Dendritic cell treated with granulocyte-macrophage colony-stimulating factor and Interleukin-4, amounts not matched to agents 40 ng/mL and 50 ng/mL, for 4 days (primary cell): ENCODE data around the gene KDM5B.
"Not testable (repeated sequence)": the region's sequence is repeated elsewhere in the genome, so short reads cannot be mapped to it uniquely, and the experiment has no call there.

ENCODE experiments used
- H3K27ac Mint-ChIP-seq: one replicate; pipeline ENCODE4 v1.8.0; 2022; ENCODE audit warnings: mild to moderate bottlenecking, mixed read lengths
- H3K27me3 Mint-ChIP-seq: one replicate; pipeline ENCODE4 v1.8.0; 2022; ENCODE audit warnings: mild to moderate bottlenecking, mixed read lengths
- H3K36me3 Mint-ChIP-seq: one replicate; pipeline ENCODE4 v1.8.0; 2022; ENCODE audit warnings: low read depth, mixed read lengths
- H3K4me1 Mint-ChIP-seq: one replicate; pipeline ENCODE4 v1.8.0; 2022; ENCODE audit warnings: low read depth, mixed read lengths
- H3K4me3 Mint-ChIP-seq: one replicate; pipeline ENCODE4 v1.8.0; 2022; ENCODE audit warnings: mild to moderate bottlenecking, moderate library complexity, mixed read lengths
- H3K9me3 Mint-ChIP-seq: one replicate; pipeline ENCODE4 v1.8.0; 2022; ENCODE audit warnings: mixed read lengths
- intact Hi-C: fragments of 100-400 bp; cut with micrococcal nuclease; formaldehyde crosslinking; loops from one replicate; pipeline ENCODE4 v1.15.0; 2022

KDM5B gene

GRCh38 chr1:202806845-202807450, 1.3 kb downstream of the KDM5B start:
- peak overlapping the region; percentile 83 for H3K4me3 Mint-ChIP-seq
- no peaks in the 10 kb centered on the region for H3K9me3 Mint-ChIP-seq
- intact Hi-C loops = no loop called here
- H3K4me1 Mint-ChIP-seq = peaks cover 47% of the 10 kb centered on the region
- H3K36me3 Mint-ChIP-seq = peaks cover 6% of the 10 kb centered on the region
- peaks cover 12% of the 10 kb centered on the region for H3K27me3 Mint-ChIP-seq
- H3K27ac Mint-ChIP-seq = peak overlapping the region; percentile 79

- peaks cover 4% of the 10 kb centered on the region for H3K27me3 Mint-ChIP-seq
- peak overlapping the region; percentile 79 for H3K27ac Mint-ChIP-seq
- peaks cover 6% of the 10 kb centered on the region for H3K36me3 Mint-ChIP-seq
- peak overlapping the region; percentile 83 for H3K4me3 Mint-ChIP-seq
- H3K4me1 Mint-ChIP-seq = peaks cover 39% of the 10 kb centered on the region
- intact Hi-C loops = no loop called here
- no peaks in the 10 kb centered on the region for H3K9me3 Mint-ChIP-seq
Observed at GRCh38 chr1:202805886-202806844, 2.1 kb downstream of the KDM5B start.

- H3K9me3 Mint-ChIP-seq = no peaks in the 10 kb centered on the region
- H3K4me3 Mint-ChIP-seq = no peak overlapping the region
- H3K27ac Mint-ChIP-seq = no peak overlapping the region
- peaks cover 6% of the 10 kb centered on the region for H3K36me3 Mint-ChIP-seq
- intact Hi-C loops = no loop called here
- peaks cover 45% of the 10 kb centered on the region for H3K4me1 Mint-ChIP-seq
- H3K27me3 Mint-ChIP-seq = peaks cover 1% of the 10 kb centered on the region
Observed at GRCh38 chr1:202804126-202804525, 4.1 kb downstream of the KDM5B start.

- Mint-ChIP-seq H3K27me3 (no peaks in the 10 kb centered on the region), H3K36me3 (peaks cover 6% of the 10 kb centered on the region), H3K4me1 (peaks cover 37% of the 10 kb centered on the region), H3K9me3 (no peaks in the 10 kb centered on the region), H3K4me3 (no peak overlapping the region), H3K27ac (peak overlapping the region; percentile 20)
- intact Hi-C loops = no loop called here
Observed at GRCh38 chr1:202802998-202803932, 5.0 kb downstream of the KDM5B start.

GRCh38 chr1:202802034-202802433, 6.2 kb downstream of the KDM5B start:
- intact Hi-C loops = no loop called here
- Mint-ChIP-seq H3K4me1 (peaks cover 46% of the 10 kb centered on the region), H3K27me3 (no peaks in the 10 kb centered on the region), H3K9me3 (no peaks in the 10 kb centered on the region), H3K4me3 (no peak overlapping the region), H3K36me3 (peaks cover 5% of the 10 kb centered on the region), H3K27ac (no peak overlapping the region)

GRCh38 chr1:202801175-202801574, 7.0 kb downstream of the KDM5B start:
- Mint-ChIP-seq H3K27ac (no peak overlapping the region), H3K27me3 (no peaks in the 10 kb centered on the region), H3K4me3 (no peak overlapping the region), H3K4me1 (peaks cover 42% of the 10 kb centered on the region), H3K9me3 (no peaks in the 10 kb centered on the region), H3K36me3 (peaks cover 6% of the 10 kb centered on the region)
- intact Hi-C loops = no loop called here

- Mint-ChIP-seq H3K27ac (no peak overlapping the region), H3K27me3 (no peaks in the 10 kb centered on the region), H3K4me3 (no peak overlapping the region), H3K36me3 (peaks cover 6% of the 10 kb centered on the region), H3K4me1 (peaks cover 41% of the 10 kb centered on the region), H3K9me3 (no peaks in the 10 kb centered on the region)
- intact Hi-C loops = no loop called here
Observed at GRCh38 chr1:202800742-202801141, 7.5 kb downstream of the KDM5B start.

- Mint-ChIP-seq H3K27ac (no peak overlapping the region), H3K4me1 (peaks cover 39% of the 10 kb centered on the region), H3K9me3 (no peaks in the 10 kb centered on the region), H3K27me3 (no peaks in the 10 kb centered on the region), H3K36me3 (peaks cover 6% of the 10 kb centered on the region), H3K4me3 (no peak overlapping the region)
- intact Hi-C loops = no loop called here
Observed at GRCh38 chr1:202798792-202799331, 9.4 kb downstream of the KDM5B start.

- intact Hi-C loops = no loop called here
- no peak overlapping the region for H3K4me3 Mint-ChIP-seq
- no peaks in the 10 kb centered on the region for H3K27me3 Mint-ChIP-seq
Observed at GRCh38 chr1:202798260-202798659, 10.0 kb downstream of the KDM5B start.

GRCh38 chr1:202796670-202797069, 11.6 kb downstream of the KDM5B start:
- Mint-ChIP-seq H3K4me1 (peaks cover 27% of the 10 kb centered on the region), H3K4me3 (no peak overlapping the region), H3K27ac (no peak overlapping the region), H3K27me3 (no peaks in the 10 kb centered on the region), H3K36me3 (peaks cover 6% of the 10 kb centered on the region), H3K9me3 (no peaks in the 10 kb centered on the region)
- intact Hi-C loops = no loop called here

More at GRCh38 chr1:202798260-202798659, 10.0 kb downstream of the KDM5B start:
- Mint-ChIP-seq H3K9me3 (no peaks in the 10 kb centered on the region), H3K36me3 (peaks cover 6% of the 10 kb centered on the region), H3K27ac (no peak overlapping the region), H3K4me1 (peaks cover 36% of the 10 kb centered on the region)

GRCh38 chr1:202794931-202795330, 13.3 kb downstream of the KDM5B start:
- H3K27me3 Mint-ChIP-seq, H3K9me3 Mint-ChIP-seq, H3K4me3 Mint-ChIP-seq, H3K27ac Mint-ChIP-seq, intact Hi-C loops, H3K36me3 Mint-ChIP-seq: not testable (repeated sequence)
- H3K4me1 Mint-ChIP-seq = peaks cover 23% of the 10 kb centered on the region

- peaks cover 6% of the 10 kb centered on the region for H3K36me3 Mint-ChIP-seq
- H3K4me3 Mint-ChIP-seq = no peak overlapping the region
- no peaks in the 10 kb centered on the region for H3K9me3 Mint-ChIP-seq
- H3K27ac Mint-ChIP-seq = no peak overlapping the region
- H3K4me1 Mint-ChIP-seq = peaks cover 22% of the 10 kb centered on the region
- intact Hi-C loops = no loop called here
- no peaks in the 10 kb centered on the region for H3K27me3 Mint-ChIP-seq
Observed at GRCh38 chr1:202794051-202794740, 14.0 kb downstream of the KDM5B start.
